Thyroid gland (tissue), 4 donors: ENCODE measurements around the gene ICE1.

Source experiments
- CTCF ChIP-seq, 6 experiments: fragments of 200-600 bp in 3 of 6; fragments of 450-650 bp in 3 of 6; sonication (generic) in 3 of 6; IDR thresholded peaks; one replicate each; pipeline ENCODE4 v1.5.1; 2016 to 2019; ENCODE audit warnings: antibody characterized with exemption in 6 of 6, mild to moderate bottlenecking in 2 of 6, inconsistent platforms in 1 of 6, moderate library complexity in 1 of 6
- POLR2A ChIP-seq, 2 donors: fragments of 450-650 bp; IDR thresholded peaks; one replicate each; pipeline ENCODE4 v1.6.1; 2017; ENCODE audit warnings: antibody characterized with exemption in 2 of 2, mild to moderate bottlenecking in 2 of 2, moderate library complexity in 1 of 2

- TF ChIP-seq CTCF (IDR thresholded peaks at IDR 0.05): no peak
- no peak for TF ChIP-seq POLR2A (IDR thresholded peaks at IDR 0.05)
Observed at GRCh38 chr5:5481633-5482032, 59.2 kb downstream of the ICE1 start.
